IMR-90 (cell line): ENCODE measurements around the gene TRIM22. TPM values are rescaled to one million over a fixed set of nuclear protein-coding genes. Genes with fewer than 3 reads are reported as not detected.

Experiments used
- ATAC-seq: fragments of 200-7000 bp; cut with Tn5 transposase; 2 replicates; pipeline ENCODE4 v1.9.1; 2020; ENCODE audit warnings: low read depth, mild to moderate bottlenecking, moderate library complexity
- BruUV-seq: library from RNA; stranded (reverse); fragments of 400-500 nt; replicated peaks from 2 replicates; lab custom pipeline; 2021; lab: Mats Ljungman, UMichigan
- CTCF ChIA-PET: fragments of 300-600 bp; formaldehyde crosslinking; extraction: SDS; loops from one replicate; lab custom pipeline; 2021; ENCODE audit warnings: antibody characterized with exemption; lab: Yijun Ruan, JAX
- POLR2A ChIA-PET: fragments of 300-600 bp; sonication (Branson Sonifier 250); formaldehyde crosslinking; loops from one replicate; lab custom pipeline; 2022; ENCODE audit warnings: antibody characterized with exemption; ENCODE audit not compliant: unreplicated experiment; lab: Charles Lee
- DNase-seq: peaks from one replicate; pipeline ENCODE4 v3.0.0; 2013
- H2AFZ ChIP-seq: replicated peaks from 2 replicates; pipeline ENCODE3; 2013; ENCODE audit warnings: low read length, mild to moderate bottlenecking; ENCODE audit not compliant: poor library complexity
- H2AK5ac ChIP-seq: 2 replicates; pipeline ENCODE4 v1.6.1; 2013; ENCODE audit warnings: low read depth, low read length, inconsistent platforms
- H2AK9ac ChIP-seq: replicated peaks from 2 replicates; pipeline ENCODE3; 2013; ENCODE audit warnings: mild to moderate bottlenecking, low read depth, low read length, moderate library complexity; ENCODE audit not compliant: poor library complexity
- H2BK120ac ChIP-seq: 2 replicates; pipeline ENCODE4 v1.6.1; 2013; ENCODE audit warnings: low read depth, low read length, inconsistent platforms
- H2BK15ac ChIP-seq: 3 replicates; pipeline ENCODE4 v1.6.1; 2013; ENCODE audit warnings: low read depth, low read length, inconsistent platforms
- H2BK20ac ChIP-seq: 2 replicates; pipeline ENCODE4 v1.6.1; 2013; ENCODE audit warnings: low read depth, mild to moderate bottlenecking, inconsistent platforms, low read length, moderate library complexity
- H2BK5ac ChIP-seq: 2 replicates; pipeline ENCODE4 v1.6.1; 2013; ENCODE audit warnings: mild to moderate bottlenecking, low read depth, low read length, inconsistent platforms; ENCODE audit not compliant: poor library complexity, severe bottlenecking
- H3K14ac ChIP-seq: replicated peaks from 2 replicates; pipeline ENCODE4 v1.6.1; 2013; ENCODE audit warnings: low read depth, low read length, inconsistent platforms
- H3K18ac ChIP-seq: 2 replicates; pipeline ENCODE4 v1.6.1; 2013; ENCODE audit warnings: low read depth, low read length, control low read depth
- H3K23ac ChIP-seq: 2 replicates; pipeline ENCODE4 v1.6.1; 2013; ENCODE audit warnings: low read depth, low read length, inconsistent platforms
- H3K27ac ChIP-seq: 2 replicates; pipeline ENCODE4 v1.5.1; 2013; ENCODE audit warnings: mild to moderate bottlenecking, control low read depth, low read length; ENCODE audit not compliant: insufficient read depth
- H3K27me3 ChIP-seq: 2 replicates; pipeline ENCODE4 v1.6.1; 2013; ENCODE audit warnings: low read length; ENCODE audit not compliant: control insufficient read depth, insufficient read depth
- H3K36me3 ChIP-seq: 2 replicates; pipeline ENCODE4 v1.6.1; 2013; ENCODE audit warnings: low read length, mixed read lengths; ENCODE audit not compliant: control insufficient read depth, insufficient read depth
- H3K4ac ChIP-seq: 2 replicates; pipeline ENCODE4 v1.6.1; 2013; ENCODE audit warnings: low read depth, low read length, inconsistent platforms
- H3K4me1 ChIP-seq: 2 replicates; pipeline ENCODE4 v1.6.1; 2013; ENCODE audit warnings: low read length, mixed read lengths; ENCODE audit not compliant: control insufficient read depth, insufficient read depth
- H3K4me2 ChIP-seq: 2 replicates; pipeline ENCODE4 v1.6.1; 2013; ENCODE audit warnings: low read depth, mild to moderate bottlenecking, control low read depth, low read length, moderate library complexity
- H3K4me3 ChIP-seq: 2 replicates; pipeline ENCODE4 v1.5.1; 2013; ENCODE audit warnings: low read depth, mild to moderate bottlenecking, control low read depth, low read length, moderate library complexity; ENCODE audit not compliant: insufficient read depth
- H3K56ac ChIP-seq: 2 replicates; pipeline ENCODE4 v1.6.1; 2013; ENCODE audit warnings: low read length, inconsistent platforms; ENCODE audit not compliant: insufficient read depth; ENCODE audit errors: extremely low read depth
- H3K79me1 ChIP-seq, 2 experiments: 2 replicates each; pipeline ENCODE4 v1.6.1; 2013; ENCODE audit warnings: low read length in 2 of 2, inconsistent platforms in 1 of 2, low read depth in 1 of 2
- H3K9ac ChIP-seq: 2 replicates; pipeline ENCODE4 v1.6.1; 2013; ENCODE audit warnings: low read depth, low read length, control low read depth
- H3K9me1 ChIP-seq: 2 replicates; pipeline ENCODE4 v1.6.1; 2013; ENCODE audit warnings: low read length, inconsistent platforms; ENCODE audit not compliant: insufficient read depth
- H3K9me3 ChIP-seq: 2 replicates; pipeline ENCODE4 v1.6.1; 2013; ENCODE audit warnings: low read length; ENCODE audit not compliant: control insufficient read depth, insufficient read depth
- H4K20me1 ChIP-seq: 2 replicates; pipeline ENCODE4 v1.6.1; 2013; ENCODE audit warnings: low read length, inconsistent platforms; ENCODE audit not compliant: insufficient read depth
- H4K5ac ChIP-seq: 2 replicates; pipeline ENCODE4 v1.6.1; 2013; ENCODE audit warnings: mild to moderate bottlenecking, low read depth, low read length, control low read depth
- H4K8ac ChIP-seq, 2 experiments: 2 replicates each; pipeline ENCODE4 v1.6.1; 2013; ENCODE audit warnings: low read depth in 2 of 2, low read length in 2 of 2, control low read depth in 1 of 2, inconsistent platforms in 1 of 2
- H4K91ac ChIP-seq: 2 replicates; pipeline ENCODE4 v1.6.1; 2013; ENCODE audit warnings: low read depth, low read length, inconsistent platforms; ENCODE audit not compliant: insufficient read depth
- BHLHE40 ChIP-seq: fragments of 150-350 bp; IDR thresholded peaks from 2 replicates; pipeline ENCODE4 v1.6.1; 2016; ENCODE audit warnings: mild to moderate bottlenecking, low read depth, low read length
- CEBPB ChIP-seq: IDR thresholded peaks from 2 replicates; pipeline ENCODE4 v1.6.1; 2012; ENCODE audit warnings: low read depth, low read length, improper control_type of control experiment
- CHD1 ChIP-seq: IDR thresholded peaks from 2 replicates; pipeline ENCODE4 v1.6.1; 2012; ENCODE audit warnings: low read depth, low read length, improper control_type of control experiment
- CTCF ChIP-seq: conservative IDR thresholded peaks from 2 replicates; pipeline ENCODE4 v1.5.1; 2012; ENCODE audit warnings: mild to moderate bottlenecking, low read depth, low read length, improper control_type of control experiment
- ELK1 ChIP-seq: fragments of 150-350 bp; IDR thresholded peaks from 2 replicates; pipeline ENCODE4 v1.6.1; 2016; ENCODE audit warnings: low read depth, mild to moderate bottlenecking, low read length, moderate library complexity, borderline replicate concordance
- FOS ChIP-seq: fragments of 150-350 bp; IDR thresholded peaks from 2 replicates; pipeline ENCODE4 v1.6.1; 2016; ENCODE audit warnings: low read depth, low read length
- MAFK ChIP-seq: IDR thresholded peaks from 2 replicates; pipeline ENCODE4 v1.6.1; 2012; ENCODE audit warnings: low read depth, low read length, improper control_type of control experiment
- MAZ ChIP-seq: IDR thresholded peaks from 2 replicates; pipeline ENCODE4 v1.6.1; 2012; ENCODE audit warnings: low read depth, mild to moderate bottlenecking, low read length, improper control_type of control experiment, moderate library complexity, borderline replicate concordance
- MXI1 ChIP-seq: IDR thresholded peaks from 2 replicates; pipeline ENCODE4 v1.6.1; 2012; ENCODE audit warnings: low read depth, mild to moderate bottlenecking, low read length, moderate library complexity, borderline replicate concordance
- NFE2L2 ChIP-seq: fragments of 150-350 bp; IDR thresholded peaks from 2 replicates; pipeline ENCODE4 v1.6.1; 2016; ENCODE audit warnings: low read depth, mild to moderate bottlenecking, low read length
- POLR2A ChIP-seq: IDR thresholded peaks from 2 replicates; pipeline ENCODE4 v1.6.1; 2012; ENCODE audit warnings: mild to moderate bottlenecking, low read depth, low read length
- RAD21 ChIP-seq: IDR thresholded peaks from 2 replicates; pipeline ENCODE4 v1.6.1; 2012; ENCODE audit warnings: low read length, improper control_type of control experiment
- RCOR1 ChIP-seq: IDR thresholded peaks from 2 replicates; pipeline ENCODE4 v1.6.1; 2012; ENCODE audit warnings: mild to moderate bottlenecking, low read length, improper control_type of control experiment; ENCODE audit not compliant: insufficient replicate concordance
- RFX5 ChIP-seq: IDR thresholded peaks from 2 replicates; pipeline ENCODE4 v1.8.0; 2012; ENCODE audit warnings: low read depth, mild to moderate bottlenecking, low read length, moderate library complexity
- SMC3 ChIP-seq: fragments of 150-350 bp; IDR thresholded peaks from 2 replicates; pipeline ENCODE4 v1.6.1; 2016; ENCODE audit warnings: low read depth, mild to moderate bottlenecking, antibody characterized with exemption, low read length, moderate library complexity
- WGBS, 2 experiments: methylation state at CpG; one replicate each; pipeline versions ENCODE4 v1.1.5 to v1.1.7; 2013; ENCODE audit warnings: missing lambda C conversion rate in 2 of 2; ENCODE audit not compliant: insufficient read length in 1 of 2; ENCODE audit errors: extremely low coverage in 2 of 2; 5-methylcytosine and 5-hydroxymethylcytosine counted together
- dilution Hi-C: fragments of 300-500 bp; cut with HindIII; formaldehyde crosslinking; loops from one replicate; pipeline ENCODE4 v1.14.3; 2018; ENCODE audit warnings: low sequenced_read_pairs; ENCODE audit not compliant: unreplicated experiment
- in situ Hi-C: fragments of 300-500 bp; cut with MboI; formaldehyde crosslinking; loops from 3 replicates; pipeline ENCODE4 v1.14.3; 2019; ENCODE audit warnings: low sequenced_read_pairs, inconsistent platforms, mixed read lengths
- intact Hi-C: fragments of 100-400 bp; cut with micrococcal nuclease; formaldehyde crosslinking; loops from 2 replicates; pipeline ENCODE4 v1.10.0; 2022
- polyA plus RNA-seq, 3 experiments: library from polyadenylated mRNA; depleted of rRNA; stranded (reverse); fragments of >200 nt; gene quantifications; 2 replicates each; pipeline ENCODE4 v1.2.3, GENCODE V29; 2012; ENCODE audit warnings: low replicate concordance in 1 of 3
- total RNA-seq: library from RNA; depleted of rRNA; stranded (reverse); fragments of >200 nt; gene quantifications from 2 replicates; pipeline ENCODE4 v1.2.3, GENCODE V29; 2012
- TF ChIP-seq, protein P1 (sequence below): fragments of 150-350 bp; IDR thresholded peaks from 2 replicates; pipeline ENCODE4 v1.6.1; 2017; ENCODE audit warnings: mild to moderate bottlenecking, antibody characterized with exemption, low read length, low read depth

The TRIM22 gene
- total and polyA plus RNA-seq, 2 of the 4 experiments (the other 2 are of a cell fraction), result 43.6 to 46.8 TPM

DNA sequence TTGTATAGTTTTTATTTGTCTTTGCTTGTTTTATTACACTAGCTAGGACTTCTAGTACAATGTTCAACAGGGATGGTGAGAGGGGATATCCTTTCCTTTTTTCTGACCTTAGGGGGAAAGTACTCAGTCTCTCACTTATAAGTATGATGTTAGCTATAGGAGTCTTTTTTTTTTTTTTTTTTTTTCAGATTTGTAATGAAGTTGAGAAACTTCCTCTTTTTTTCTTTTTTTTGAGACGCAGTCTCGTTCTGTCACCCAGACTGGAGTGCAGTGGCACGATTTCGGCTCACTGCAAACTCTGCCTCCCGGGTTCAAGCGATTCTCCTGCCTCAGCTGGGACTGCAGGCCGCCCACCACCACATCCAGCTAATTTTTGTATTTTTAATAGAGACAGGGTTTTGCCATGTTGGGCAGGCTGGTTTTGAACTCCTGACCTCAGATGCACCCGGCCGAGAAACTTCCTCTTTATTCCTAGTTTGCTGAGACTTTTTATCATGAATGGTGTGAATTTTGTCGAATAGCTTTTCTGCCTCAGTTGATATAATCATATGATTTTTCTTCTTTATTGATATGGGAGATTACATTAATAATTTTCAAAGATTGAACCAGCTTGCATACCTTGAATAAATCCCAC is 10.9 kb downstream of the TRIM22 start:
- H3K4ac ChIP-seq, result no peak overlapping the region
- H3K56ac ChIP-seq, result no peak overlapping the region
- H2BK15ac ChIP-seq, result no peak overlapping the region
- dilution Hi-C loops (no loop called here), intact Hi-C loops (no loop called here), in situ Hi-C loops (no loop called here)
- H3K27ac ChIP-seq, result no peak overlapping the region
- no peaks in the 10 kb centered on the region for H3K9me3 ChIP-seq
- no peak overlapping the region for H2AK5ac ChIP-seq
- H2BK20ac ChIP-seq, result no peak overlapping the region
- TF ChIP-seq FOS, result no peak
- TF ChIP-seq CHD1, result no peak
- no peak for TF ChIP-seq RFX5
- TF ChIP-seq CTCF, result no peak
- TF ChIP-seq SMC3, result no peak
- no peak for TF ChIP-seq RCOR1
- TF ChIP-seq, protein P1, sequence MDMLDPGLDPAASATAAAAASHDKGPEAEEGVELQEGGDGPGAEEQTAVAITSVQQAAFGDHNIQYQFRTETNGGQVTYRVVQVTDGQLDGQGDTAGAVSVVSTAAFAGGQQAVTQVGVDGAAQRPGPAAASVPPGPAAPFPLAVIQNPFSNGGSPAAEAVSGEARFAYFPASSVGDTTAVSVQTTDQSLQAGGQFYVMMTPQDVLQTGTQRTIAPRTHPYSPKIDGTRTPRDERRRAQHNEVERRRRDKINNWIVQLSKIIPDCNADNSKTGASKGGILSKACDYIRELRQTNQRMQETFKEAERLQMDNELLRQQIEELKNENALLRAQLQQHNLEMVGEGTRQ, result no peak
- no peak for TF ChIP-seq MXI1
- TF ChIP-seq MAFK, result no peak
- no peak for TF ChIP-seq MAZ
- TF ChIP-seq POLR2A, result no peak
- TF ChIP-seq BHLHE40, result no peak
- no peak for TF ChIP-seq NFE2L2
- no peak for TF ChIP-seq RAD21
- TF ChIP-seq ELK1, result no peak
- no peak for TF ChIP-seq CEBPB
- no peaks in the 10 kb centered on the region for H4K20me1 ChIP-seq
- no peak overlapping the region for H2AFZ ChIP-seq
- H3K23ac ChIP-seq, result no peak overlapping the region
- H3K4me1 ChIP-seq, result peaks cover 1% of the 10 kb centered on the region; the same call in 1 of the 2 replicates
- DNase-seq (no peak), ATAC-seq (no peak)
- no peak overlapping the region for H4K91ac ChIP-seq
- no peak overlapping the region for H2BK5ac ChIP-seq
- no peak overlapping the region for H3K14ac ChIP-seq
- no peak overlapping the region for H4K5ac ChIP-seq
- H4K8ac ChIP-seq, result no peak overlapping the region
- POLR2A ChIA-PET, result no interaction called here
- no peak overlapping the region for H3K18ac ChIP-seq
- no peak overlapping the region for H3K9ac ChIP-seq
- H3K4me3 ChIP-seq, result no peak overlapping the region
- BruUV-seq, result no TSS peak
- no peaks in the 10 kb centered on the region for H3K27me3 ChIP-seq
- H3K4me2 ChIP-seq, result no peak overlapping the region
- CTCF ChIA-PET, result no interaction called here
- H3K79me1 ChIP-seq, result peaks cover 0 to 5% of the 10 kb centered on the region in 2 experiments; a peak in 1 of 4 replicates
- H3K9me1 ChIP-seq, result peaks cover 4% of the 10 kb centered on the region; the same call in 1 of the 2 replicates
- no CpG with 5 or more reads among the region's 10 CpGs for WGBS, 2 experiments
- H3K36me3 ChIP-seq, result peaks cover 21% of the 10 kb centered on the region
- H2BK120ac ChIP-seq, result no peak overlapping the region
- H2AK9ac ChIP-seq, result no peak overlapping the region
